Measurements from ENCODE around the gene RBM7.

GRCh38 chr11:114392735-114393667 is 7.5 kb upstream of the RBM7 start:
- TF ChIP-seq NFIC (IDR thresholded peaks at IDR 0.05) = no peak
- no peak for TF ChIP-seq REST (IDR thresholded peaks at IDR 0.05; ENCODE audit: low read depth)
- TF ChIP-seq TAF1 (IDR thresholded peaks at IDR 0.05; ENCODE audit: low read depth) = no peak
- no peak for TF ChIP-seq EP300 (IDR thresholded peaks at IDR 0.05; ENCODE audit: borderline replicate concordance)
- no peak for TF ChIP-seq MAX (IDR thresholded peaks at IDR 0.05)
- no peak for TF ChIP-seq FOXM1 (IDR thresholded peaks at IDR 0.05; ENCODE audit: borderline replicate concordance, low read depth)
- TF ChIP-seq YY1 (IDR thresholded peaks at IDR 0.05; ENCODE audit: low read depth) = no peak
- no peak for TF ChIP-seq CREB1 (IDR thresholded peaks at IDR 0.05; ENCODE audit: low read depth)
